Skeletal muscle cell (primary cell): ENCODE results near the gene ST6GALNAC3.

Experiments
- DNase-seq: peaks from one replicate; pipeline ENCODE4 v3.0.0-alpha.2; 2010; ENCODE audit warnings: low read depth
- H3K4me3 ChIP-seq: 2 replicates; pipeline ENCODE4 v1.5.1; 2011; ENCODE audit warnings: low read depth, mild to moderate bottlenecking, control low read depth, low read length, moderate library complexity

Gene ST6GALNAC3

DNA sequence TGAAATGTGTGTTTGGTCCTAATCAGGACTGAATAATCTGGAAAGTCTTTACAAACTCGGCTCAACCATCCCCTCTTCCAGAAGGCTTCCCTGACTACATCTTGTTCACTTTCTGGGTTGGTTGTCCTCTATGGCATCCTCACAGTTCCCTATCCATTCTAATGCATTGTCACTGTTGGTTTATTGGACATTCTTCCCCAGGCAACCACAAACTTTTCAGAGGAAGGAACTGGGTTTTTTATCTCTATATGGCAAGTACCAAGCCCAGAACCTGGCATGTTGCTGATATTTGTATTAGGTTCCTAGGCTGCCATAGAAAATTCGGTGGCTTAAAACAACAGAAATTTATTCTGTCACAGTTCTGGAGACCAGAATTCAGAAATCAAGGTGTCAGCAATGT lies 429.2 kb downstream of the ST6GALNAC3 start:
- DNase-seq = no peak
- no peak overlapping the region for H3K4me3 ChIP-seq

DNA sequence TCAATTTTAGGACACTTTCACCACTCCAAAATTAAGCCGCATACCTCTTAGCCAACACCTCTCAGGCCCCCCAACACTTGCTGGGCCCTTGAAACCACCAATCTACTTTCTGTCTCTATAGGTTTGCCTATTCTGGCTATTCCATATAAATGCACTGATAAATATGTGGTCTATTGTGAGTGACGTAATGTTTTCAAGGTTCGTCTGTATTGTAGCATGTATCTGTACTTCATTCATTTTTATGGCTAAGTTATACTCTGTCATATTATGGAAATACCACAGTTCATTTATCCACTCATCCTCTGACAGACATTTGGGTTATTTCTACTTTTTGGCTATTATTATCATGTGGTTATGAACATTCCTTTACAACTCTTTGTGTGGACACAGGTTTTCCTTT lies 432.8 kb downstream of the ST6GALNAC3 start:
- no peak for DNase-seq
- H3K4me3 ChIP-seq = no peak overlapping the region

DNA sequence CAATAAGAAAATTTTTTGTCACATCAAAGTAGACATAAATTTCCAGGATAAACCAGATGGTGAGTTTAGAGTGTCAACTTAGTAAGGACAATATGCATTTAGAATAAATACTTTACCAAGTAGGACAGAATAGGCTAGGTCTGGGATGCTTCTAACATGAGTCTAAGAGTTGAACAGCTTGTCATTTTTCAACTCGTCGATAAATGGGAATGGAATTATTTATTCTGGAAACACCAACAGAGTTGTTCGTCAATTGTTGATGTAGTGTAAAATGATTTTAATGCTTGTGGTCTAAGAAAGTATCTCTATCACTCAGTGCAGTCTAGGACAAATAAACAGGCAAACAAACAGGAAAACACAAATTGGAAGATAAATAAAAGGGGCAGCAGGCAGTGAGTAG lies 434.3 kb downstream of the ST6GALNAC3 start:
- H3K4me3 ChIP-seq = no peak overlapping the region
- DNase-seq = no peak

DNA sequence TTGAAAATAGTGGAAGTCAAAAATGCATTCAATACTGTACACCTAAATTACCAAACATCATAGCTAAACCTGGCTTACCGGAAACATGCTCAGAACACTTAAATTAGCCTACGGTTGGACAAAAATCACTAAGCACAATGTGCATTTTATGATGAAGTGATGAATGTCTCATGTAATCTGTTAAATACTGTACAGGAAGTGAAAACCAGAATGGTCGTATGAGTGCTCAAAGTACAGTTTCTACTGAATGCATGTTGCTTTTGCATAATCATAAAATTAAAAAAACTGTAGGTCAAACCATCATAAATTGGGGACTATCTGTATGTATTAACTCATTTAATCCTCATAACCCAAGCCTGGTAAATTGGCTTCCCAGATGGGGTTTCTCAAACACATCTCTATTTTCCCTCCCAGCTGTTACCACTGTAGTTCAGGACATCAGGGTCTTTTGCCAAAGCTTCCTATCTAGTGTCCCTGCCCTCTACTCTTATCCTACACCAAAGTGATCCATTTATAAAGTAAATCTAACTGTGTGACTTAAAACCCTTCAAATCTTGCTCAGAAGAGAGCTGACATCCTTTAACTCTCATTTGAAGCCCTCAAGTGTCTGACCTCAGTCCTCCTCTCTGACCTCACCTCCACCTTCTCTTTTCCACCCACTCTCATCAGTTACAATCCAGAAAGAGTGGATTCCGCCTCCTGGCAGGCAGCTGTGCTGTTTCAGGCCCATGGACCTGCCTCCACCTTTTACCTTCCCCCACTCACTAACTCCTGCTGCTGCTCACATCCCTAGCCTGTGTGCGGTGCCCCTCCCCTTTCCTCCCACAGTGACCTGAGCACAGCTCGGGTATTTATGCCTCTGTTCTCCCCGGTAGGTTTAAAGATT lies 436.4 kb downstream of the ST6GALNAC3 start:
- DNase-seq = no peak
- no peak overlapping the region for H3K4me3 ChIP-seq

DNA sequence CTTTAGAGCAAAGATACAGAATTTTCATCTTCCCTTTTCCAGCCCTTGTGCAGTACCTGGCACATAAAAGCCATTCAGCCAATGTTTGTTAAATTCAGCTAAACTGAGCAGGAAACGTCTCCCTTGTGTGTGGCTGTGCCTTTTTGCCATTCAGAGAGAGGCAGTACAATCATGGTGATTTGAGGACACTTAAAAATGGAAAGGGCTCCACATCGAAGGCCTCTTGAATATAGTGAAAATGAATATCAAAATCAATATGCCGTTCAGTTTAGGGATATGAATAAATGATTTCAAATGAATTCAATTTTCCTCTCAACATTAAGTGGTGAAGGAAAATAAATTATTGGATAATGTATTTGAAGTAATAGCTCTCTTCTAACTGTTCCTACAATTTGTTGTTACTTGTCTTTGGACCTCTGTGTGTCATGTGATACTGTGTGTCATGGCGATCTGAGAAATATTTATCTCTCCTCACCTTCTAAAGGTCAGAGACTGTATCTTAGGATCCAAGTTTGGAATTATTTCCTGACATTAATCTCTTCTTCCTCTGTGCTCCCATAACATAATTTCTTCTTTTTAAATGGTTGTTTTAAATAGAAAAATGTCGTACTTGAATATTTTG lies 437.1 kb downstream of the ST6GALNAC3 start:
- no peak for DNase-seq
- no peak overlapping the region for H3K4me3 ChIP-seq

DNA sequence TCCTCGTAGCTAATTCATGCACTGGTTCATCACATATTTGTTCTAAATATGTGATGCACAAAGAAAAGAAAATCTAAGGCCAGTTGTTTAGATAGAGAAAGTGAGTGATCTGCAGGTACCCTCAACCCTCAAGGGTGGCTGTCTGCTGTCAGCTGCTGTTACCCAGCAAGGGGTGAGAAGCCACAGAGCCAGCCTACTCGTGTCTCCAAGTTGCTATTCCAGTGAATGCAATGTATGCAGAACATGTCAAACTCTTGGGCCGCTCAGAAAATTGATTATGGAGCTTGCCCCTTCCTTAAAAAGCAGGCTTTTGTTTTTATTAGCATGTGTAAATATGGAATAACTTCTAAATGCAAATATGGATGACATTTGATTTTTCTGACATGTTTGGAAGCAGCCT lies 456.4 kb downstream of the ST6GALNAC3 start:
- no peak overlapping the region for H3K4me3 ChIP-seq
- no peak for DNase-seq

DNA sequence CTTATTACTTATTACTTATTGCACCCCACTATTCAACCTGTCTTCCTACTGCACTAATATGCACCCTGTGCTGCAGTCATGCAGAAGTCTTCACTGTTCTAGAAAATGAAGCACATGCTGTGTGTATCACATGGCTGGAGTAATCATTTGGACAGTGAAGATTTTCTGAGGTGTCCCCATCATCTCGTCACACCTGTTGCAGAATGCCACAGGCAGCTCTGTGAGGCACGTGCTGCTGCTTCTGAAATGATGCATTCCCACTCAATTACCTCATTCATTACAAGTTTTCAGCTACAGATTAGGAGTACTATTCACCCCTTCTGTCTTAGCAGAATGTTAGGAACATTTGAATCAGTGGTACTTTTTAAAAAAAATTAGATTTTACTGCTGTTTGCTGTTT lies 467.1 kb downstream of the ST6GALNAC3 start:
- H3K4me3 ChIP-seq = no peak overlapping the region
- DNase-seq = no peak

DNA sequence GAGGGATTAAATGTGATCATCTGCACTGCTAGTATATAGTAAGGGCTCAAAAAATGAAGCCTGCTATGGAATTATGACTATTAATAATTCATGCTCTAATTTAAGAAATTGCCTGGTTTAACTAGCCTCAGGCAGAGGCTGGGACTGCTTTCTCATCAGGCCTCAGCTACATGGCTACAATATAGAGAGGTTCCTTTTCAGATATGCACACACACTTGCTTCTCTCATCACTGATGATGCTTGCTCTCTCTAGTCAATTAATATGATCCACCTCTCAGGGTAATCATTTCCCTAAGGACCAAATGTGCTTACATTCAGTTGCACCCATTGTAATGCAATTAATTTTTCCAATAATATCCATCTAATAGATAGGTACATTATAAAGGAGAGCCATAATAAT lies 467.8 kb downstream of the ST6GALNAC3 start:
- no peak for DNase-seq

DNA sequence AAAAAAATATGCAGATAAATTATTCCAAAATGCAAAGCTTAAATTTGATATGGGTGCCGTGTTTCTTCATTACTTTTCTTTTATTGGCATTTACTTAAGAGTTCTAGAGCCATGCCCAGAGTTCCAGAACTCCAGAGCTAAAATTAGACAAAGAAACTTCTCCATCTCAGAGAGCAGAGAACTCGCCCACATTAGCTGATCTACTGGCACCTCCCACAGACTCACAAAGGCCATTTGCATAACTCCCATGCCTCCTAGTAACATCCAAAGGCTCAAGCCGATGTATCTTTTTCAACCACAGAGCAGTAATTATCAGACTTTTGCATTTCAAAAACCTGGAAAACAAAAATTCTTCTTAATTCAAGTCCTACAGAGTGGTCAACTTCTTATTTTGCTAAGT lies 468.9 kb downstream of the ST6GALNAC3 start:
- DNase-seq = no peak
- no peak overlapping the region for H3K4me3 ChIP-seq

More for the DNA sequence above, 467.8 kb downstream of the ST6GALNAC3 start:
- H3K4me3 ChIP-seq = no peak overlapping the region

DNA sequence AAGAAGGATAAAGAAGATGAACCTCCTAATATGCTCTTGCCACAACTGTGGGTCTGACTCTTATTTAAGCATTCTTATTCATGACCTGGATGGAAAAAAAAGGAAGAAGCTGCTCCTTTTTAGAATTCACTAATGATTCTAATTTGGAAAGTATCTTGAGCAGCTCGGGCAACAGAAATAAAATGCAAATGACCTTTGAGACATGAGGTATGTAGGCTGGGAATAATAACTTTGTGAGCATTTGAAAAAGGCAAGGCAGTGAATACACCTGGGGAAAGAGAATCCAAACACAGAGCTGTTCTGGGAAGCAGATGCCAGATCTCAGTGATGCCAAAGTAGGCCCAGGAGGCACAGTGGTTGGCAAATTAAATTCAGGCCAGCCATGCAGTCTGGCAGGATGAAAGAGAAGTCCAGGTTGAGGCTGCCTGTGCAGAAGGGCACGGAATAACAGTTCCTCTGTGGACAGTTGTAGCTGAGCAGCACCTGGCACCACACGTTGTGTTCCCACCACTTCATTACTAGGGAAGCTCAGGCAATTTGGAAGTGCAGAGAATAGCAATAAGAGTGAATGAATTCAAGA lies 471.9 kb downstream of the ST6GALNAC3 start:
- H3K4me3 ChIP-seq = no peak overlapping the region

DNA sequence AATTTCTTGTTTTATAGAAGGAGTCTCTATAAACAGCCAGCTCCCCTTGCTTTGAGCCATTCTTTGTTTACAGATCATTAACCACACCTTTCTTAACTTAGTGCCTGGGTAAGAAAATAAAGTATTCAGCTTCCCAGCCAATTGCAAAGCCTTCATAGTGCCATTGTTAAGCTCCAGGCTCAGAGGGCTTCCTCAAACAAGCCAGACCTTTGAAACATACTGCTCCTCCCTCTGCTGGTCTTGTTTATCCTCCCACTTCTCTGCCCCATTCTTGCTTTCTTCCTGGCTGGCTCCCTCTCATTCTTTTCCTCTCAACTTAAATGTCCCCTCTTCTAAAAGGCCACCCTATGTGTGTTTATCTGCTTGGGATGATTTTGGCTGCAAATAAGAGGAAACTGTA lies 473.4 kb downstream of the ST6GALNAC3 start:
- DNase-seq = no peak
- H3K4me3 ChIP-seq = no peak overlapping the region

More for the DNA sequence above, 471.9 kb downstream of the ST6GALNAC3 start:
- no peak for DNase-seq

DNA sequence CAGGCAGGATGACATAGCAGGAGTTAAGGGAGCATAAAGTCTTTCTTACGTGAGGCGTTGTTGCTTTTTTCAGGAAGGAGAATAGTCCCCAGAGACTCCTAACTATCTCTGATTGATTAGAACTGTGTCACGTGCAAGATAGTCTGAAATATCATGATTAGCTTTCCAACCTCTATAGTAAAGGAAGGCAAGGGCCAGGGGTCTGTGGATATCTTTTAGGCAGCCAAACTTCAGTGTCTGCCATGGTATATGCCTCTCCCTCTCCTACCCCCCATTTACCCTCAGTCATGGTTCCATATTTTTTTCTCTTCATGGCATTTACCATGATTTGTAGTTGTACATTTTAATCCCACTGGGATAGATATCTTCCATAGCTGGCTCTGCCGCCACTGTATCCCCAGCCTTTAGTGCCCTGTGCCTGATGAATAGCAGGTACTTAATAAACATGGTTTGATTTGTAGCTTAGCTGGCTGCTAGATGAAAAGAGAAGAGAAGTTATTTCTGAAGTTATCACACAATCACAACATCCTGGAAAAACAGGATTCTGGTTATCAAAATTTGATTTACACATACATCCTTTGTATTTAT lies 474.1 kb downstream of the ST6GALNAC3 start:
- H3K4me3 ChIP-seq = no peak overlapping the region
- no peak for DNase-seq

DNA sequence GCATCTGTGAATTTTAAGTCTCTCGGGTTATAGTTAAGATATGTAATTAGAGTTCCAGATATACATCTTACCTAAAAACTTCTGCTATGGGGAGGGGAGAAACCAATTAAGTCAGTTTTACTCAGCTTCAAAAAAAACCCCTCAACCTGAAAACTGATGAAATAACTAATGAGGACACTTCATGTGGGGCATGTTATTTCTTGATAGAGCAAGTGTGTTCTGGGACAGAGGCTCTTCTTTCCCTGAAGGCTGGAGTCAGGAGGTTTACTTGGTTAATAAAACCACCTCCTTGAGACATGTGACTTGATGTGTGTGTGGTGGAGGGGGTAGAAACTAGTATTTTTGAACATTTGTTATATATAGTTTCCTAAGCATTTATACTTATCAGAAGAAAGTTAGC lies 479.7 kb downstream of the ST6GALNAC3 start:
- H3K4me3 ChIP-seq = no peak overlapping the region
- no peak for DNase-seq

DNA sequence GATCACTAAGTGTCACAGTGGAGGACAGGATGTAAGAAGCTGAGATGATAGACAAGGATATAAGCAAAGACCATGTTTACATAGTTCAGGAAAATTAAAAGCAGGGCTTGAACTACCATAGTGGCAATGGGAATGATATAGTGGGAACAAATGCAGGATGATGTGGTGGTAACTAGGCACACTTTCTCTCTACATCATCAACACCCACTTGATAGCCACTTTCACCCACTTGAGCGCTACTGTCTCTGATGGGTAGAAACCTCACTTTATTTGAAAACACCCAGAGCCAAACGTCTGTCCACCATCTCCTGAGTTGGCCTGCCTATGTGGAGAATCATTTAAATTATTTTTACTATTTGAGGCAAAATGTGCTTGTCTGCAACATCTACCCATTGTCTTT lies 487.7 kb downstream of the ST6GALNAC3 start:
- H3K4me3 ChIP-seq = no peak overlapping the region
- no peak for DNase-seq

DNA sequence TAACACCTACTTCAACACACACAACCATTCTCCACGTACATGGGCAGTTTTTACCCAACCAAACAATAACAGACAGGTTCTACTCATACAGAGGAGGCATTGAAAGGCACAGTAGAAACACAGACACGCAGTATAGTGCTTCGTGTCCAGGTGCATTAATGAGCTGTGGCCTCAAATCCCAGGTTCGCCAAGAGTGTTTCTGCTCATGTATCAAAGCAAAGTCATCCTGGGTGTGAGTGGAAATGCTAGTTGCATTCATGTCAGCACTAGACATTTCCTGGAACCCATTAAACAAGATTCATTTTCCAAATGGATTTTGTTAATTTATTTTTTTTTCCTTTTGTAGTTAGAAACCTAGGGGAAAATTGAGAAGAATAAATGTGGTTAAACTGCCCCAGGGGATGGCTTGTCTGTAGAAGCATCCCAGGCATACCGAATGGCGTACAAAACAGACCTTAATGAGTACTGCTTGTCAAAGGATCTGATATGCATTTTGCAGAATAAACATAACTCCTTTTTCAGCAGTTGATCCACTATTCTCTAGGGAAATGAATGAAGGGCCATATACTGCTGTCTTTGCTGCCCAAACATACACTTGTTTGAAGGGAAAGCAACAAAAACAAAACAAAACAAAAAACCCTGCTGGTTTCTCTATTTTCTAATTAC lies 494.2 kb downstream of the ST6GALNAC3 start:
- no peak for DNase-seq
- no peak overlapping the region for H3K4me3 ChIP-seq

DNA sequence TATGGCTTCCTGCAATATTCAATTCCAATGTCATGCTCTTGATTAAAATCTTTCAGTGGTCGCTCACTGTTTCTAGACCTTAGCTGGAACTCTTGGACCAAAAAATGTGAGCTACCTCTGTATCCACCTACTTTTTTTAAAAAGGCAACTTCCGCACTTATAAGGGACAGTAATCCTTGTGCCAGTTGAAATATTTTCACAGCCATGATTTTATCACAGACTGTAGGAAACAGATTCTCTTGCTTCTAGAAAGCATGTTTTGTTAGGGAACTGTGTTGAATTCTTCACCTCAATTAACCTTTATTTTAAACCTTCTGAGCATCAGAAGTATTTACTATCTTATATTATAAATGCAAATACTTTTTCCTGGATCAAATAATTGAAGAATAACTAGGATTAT lies 496.7 kb downstream of the ST6GALNAC3 start:
- DNase-seq = no peak
- no peak overlapping the region for H3K4me3 ChIP-seq

DNA sequence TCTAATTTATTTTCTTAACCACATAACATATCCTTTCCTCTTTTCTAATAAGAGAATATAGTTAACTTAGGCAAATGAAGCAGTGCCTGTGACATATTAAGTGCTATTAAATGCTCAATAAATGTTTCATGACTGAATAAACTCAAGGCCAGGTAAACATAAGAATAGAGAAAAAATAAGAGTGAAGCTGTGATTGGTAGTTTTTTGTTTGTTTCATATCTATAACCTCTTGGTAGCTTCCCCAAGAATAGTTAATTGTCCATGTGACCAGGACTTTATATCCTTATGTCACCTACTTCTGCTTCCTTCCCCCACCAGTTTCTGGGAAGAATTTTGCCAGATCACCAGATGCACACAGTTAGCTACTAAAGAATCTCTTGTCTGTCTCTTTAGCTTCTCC lies 497.7 kb downstream of the ST6GALNAC3 start:
- H3K4me3 ChIP-seq = no peak overlapping the region
- no peak for DNase-seq

DNA sequence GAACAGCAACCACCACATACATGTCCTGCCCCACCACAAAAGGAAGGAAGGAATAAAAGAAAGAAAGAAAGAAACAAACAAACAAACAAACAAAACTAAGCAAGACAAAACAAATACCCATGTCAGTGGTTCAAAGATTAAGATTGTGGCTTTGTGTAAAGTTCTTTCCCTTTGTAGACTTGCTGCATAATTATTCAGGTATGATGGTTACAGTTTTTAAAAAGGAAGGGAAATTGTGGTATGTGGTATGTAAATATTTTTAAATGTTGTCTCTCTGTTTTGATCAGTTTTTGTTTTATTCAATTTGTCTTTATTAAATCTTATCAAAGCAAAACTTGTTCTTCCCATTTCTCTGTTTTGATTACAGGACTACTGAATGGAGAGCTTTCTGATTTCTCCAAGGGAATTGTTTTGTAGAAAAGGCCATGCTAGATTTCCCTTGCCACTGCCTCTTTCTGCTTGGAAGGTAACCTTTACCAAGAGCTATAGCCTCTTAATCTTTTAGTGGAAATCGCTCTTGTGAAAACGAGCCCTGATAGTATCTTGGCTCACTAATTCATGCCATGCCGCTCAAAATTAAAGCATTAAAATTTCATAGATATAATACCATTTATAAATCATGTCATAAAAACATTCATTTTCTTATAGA lies 502.5 kb downstream of the ST6GALNAC3 start:
- no peak for DNase-seq

DNA sequence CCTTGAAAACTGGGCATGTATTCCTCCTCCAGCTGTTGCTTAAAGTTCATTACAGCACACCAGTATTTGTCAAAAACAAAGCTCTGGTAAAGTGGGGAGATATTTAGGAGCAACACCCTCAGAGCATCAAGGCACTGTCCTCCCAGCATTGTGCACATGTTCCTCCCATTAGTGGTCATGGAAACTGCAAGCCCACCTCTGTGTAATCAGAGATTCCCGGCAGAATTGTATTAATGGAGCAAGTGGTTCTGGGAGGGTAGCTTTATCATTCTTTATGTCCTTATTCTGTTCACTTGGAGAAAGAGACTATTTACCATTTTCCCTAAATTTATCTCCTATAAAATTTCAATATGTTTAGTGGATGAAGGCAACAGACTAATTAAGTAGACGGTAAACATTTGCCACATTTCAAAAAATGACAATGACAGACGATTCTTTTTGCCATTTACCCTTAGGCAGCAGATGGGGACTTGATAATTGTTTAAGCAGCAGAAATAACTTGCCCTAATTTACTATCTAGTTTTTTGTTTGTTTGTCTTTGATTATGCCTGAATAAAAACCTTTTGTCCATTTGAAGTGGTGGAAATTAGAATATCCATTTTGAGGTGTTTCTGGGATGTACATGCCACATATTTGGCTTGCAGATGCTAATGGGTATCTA lies 503.1 kb downstream of the ST6GALNAC3 start:
- no peak overlapping the region for H3K4me3 ChIP-seq
- no peak for DNase-seq

More for the DNA sequence above, 502.5 kb downstream of the ST6GALNAC3 start:
- H3K4me3 ChIP-seq = no peak overlapping the region
